Mammary epithelial cell (primary cell): ENCODE results near the gene HS3ST5.

Experiments
- CTCF ChIP-seq, 2 donors: IDR thresholded peaks in 1 of 2; conservative IDR thresholded peaks in 1 of 2; 2 replicates each; pipeline ENCODE4 v1.5.1; 2011 to 2012; ENCODE audit warnings: inconsistent platforms in 2 of 2, low read length in 2 of 2, mild to moderate bottlenecking in 2 of 2, control low read depth in 1 of 2, low read depth in 1 of 2; ENCODE audit not compliant: insufficient read depth in 1 of 2; ENCODE audit errors: extremely low read depth in 1 of 2
- EZH2 ChIP-seq: IDR thresholded peaks from 2 replicates; pipeline ENCODE4 v1.6.1; 2012; ENCODE audit warnings: low read length, inconsistent platforms, borderline replicate concordance

GRCh38 chr6:114344971-114345275 is 2.1 kb upstream of the HS3ST5 start:
- TF ChIP-seq EZH2 (no peak), CTCF (conservative IDR thresholded peaks at IDR 0.05 in 1 of 2, IDR thresholded peaks at IDR 0.05 in 1 of 2; ENCODE audit: extremely low read depth in 1 of 2, insufficient read depth in 1 of 2, low read depth in 1 of 2, low read length in 2 of 2) (no peak)
